Inflammatory macrophage treated with lipopolysaccharide for 1 hour (primary cell): Measurements from ENCODE around the gene AVP.
A peak's percentile ranks its signal among the peaks of the same experiment; 100 is the strongest.
"Not testable (repeated sequence)": the region's sequence is repeated elsewhere in the genome, so short reads cannot be mapped to it uniquely, and the experiment has no call there.

Experiments used
- DNase-seq, 2 donors: peaks; one replicate each; pipeline ENCODE4 v3.0.0-alpha.2; 2020 to 2022

AVP gene, protein sequence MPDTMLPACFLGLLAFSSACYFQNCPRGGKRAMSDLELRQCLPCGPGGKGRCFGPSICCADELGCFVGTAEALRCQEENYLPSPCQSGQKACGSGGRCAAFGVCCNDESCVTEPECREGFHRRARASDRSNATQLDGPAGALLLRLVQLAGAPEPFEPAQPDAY

DNA sequence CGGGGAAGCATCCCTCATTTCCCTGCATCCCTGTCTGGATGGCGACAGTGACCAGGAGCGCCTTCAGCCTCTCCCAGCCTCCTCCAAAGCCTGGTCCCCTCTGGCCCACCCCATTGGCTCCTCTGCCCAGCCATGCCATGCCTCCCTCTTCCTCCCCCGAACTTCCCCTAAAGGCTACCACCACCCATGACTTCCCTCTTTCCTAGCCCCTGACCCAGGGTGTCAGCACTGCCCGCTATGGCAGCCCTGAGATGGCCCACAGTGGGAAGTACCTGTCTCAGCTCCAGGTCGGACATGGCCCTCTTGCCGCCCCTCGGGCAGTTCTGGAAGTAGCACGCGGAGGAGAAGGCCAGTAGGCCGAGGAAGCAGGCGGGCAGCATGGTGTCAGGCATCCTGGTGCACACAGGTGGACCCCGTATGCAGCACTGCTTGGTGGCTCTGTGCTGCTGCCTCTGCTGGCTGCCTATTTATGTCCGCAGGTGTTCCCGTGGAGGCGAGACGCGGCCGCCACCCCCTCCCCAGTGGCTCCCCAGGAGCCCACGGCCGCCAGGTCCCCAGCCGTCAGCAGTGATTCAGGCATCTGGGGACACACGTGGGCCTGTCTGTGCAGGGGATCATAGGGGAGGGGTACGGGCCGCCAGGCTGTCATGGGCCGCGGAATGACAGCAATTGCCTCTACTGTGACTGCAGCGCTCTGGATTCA lies at the start of gene AVP:
Gene AVP, minus strand, starts transcription at position 442 of the 703 bp plus-strand sequence. Its CDS starts 50 bp downstream, at position 392.
- no peak for DNase-seq

DNA sequence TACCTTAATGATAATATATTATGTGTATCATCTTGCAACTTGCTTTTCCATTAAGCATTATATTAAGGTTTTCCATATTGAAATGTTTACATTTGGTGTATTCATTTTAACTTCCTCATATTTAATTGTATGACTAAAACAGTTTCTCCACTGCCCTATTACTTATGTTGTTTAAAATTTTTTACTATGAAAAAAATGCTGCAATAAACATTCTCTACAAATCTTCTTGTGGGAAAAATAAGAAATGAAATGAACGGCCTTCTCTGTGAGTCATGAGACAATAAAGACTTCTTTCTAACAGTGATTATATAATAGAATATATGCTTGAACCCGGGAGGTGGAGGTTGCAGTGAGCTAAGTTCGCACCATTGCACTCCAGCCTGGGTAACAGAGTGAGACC lies 49.6 kb upstream of the AVP start:
- DNase-seq: no peak

DNA sequence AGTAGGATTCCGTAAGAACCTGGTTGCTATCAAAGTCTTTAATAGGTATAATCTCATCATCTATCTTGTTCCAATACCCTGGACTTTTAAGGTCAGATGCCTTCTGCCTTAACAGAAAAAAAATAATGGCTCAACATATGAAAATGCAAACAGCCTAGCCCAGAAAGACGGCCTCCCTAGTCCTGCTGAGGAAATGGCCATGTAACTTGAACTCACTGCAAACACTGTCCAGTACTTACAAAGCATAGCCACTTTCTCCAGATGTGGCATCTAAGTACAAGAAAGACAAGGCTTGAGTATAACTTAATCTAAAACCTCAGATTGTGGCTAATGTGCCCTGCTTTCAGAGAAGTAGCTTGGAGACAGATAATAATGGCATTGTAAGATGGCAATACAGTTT lies 48.6 kb upstream of the AVP start:
- DNase-seq: no peak

DNA sequence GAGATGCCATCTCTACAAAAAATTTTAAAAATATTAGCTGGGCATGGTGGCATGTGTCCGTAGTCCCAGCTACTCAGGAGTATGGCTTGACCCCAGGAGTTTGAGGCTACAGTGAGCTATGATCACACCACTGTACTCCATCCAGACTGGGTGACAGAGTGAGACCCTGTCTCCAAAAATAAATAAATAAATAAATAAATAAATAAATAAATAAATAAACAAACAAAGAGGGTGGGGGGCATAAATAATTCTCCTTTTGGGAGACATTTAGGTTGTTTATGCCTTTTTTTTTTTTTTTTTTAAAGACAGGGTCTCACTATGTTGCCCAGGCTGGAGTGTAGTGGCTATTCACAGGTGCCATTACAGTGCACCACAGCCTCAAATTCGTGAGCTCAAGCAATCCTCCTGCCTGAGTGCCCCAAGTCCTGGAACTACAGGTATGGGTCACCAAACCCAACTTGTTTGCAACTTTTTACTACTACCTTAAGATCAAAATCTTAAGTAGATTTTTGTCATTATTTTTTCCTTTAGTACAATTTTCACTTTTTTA lies 45.6 kb upstream of the AVP start:
- DNase-seq: no peak

DNA sequence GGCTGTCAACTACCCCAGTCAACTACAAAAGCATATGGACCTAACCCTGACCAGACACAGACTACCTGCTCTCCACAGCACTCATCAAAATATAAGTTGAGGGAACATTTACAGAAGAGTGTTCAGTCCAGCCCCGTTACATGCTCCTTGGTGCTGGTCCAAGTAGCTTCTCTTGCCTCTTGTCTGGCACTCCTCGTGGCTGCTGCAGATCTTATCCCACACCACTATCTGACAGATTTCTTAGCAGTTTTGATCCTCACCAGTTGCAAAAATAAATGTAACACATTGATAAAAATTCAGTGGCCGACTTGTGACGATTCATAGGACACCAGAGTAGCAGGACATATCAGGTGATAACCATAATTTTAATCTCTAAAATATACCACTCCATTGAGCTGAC lies 44.6 kb upstream of the AVP start:
- DNase-seq: no peak

DNA sequence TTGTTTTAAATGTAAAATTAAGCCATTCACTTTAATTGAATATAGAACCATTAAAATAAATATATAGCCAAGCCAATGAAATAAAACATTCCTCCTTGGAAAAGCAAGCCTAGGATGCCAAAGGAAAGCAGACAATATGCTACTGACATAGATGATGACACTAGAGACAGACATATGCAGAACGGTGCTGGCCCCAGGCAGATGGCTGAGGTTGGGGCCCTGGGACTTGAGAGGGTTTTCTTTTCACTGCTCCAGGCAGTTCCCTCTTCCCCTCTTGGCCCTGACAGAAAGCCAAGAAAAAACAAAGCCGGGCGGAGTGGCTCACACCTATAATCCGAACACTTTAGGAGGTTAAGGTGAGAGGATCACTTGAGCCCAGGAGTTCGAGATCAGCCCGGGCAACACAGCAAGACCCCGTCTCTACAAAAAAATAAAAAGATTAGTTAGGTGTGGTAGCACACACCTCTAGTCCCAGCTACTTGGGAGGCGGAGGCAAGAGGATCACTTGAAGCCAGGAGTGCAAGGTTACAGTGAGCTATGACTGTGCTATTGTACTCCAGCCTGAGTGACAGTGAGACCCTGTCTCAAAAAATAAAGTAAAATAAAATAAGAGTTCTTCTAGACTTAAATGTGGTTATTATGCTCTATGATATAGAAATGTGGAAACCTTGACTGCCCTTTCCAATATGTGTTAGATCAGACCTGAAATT lies 43.9 kb upstream of the AVP start:
- DNase-seq: no peak

DNA sequence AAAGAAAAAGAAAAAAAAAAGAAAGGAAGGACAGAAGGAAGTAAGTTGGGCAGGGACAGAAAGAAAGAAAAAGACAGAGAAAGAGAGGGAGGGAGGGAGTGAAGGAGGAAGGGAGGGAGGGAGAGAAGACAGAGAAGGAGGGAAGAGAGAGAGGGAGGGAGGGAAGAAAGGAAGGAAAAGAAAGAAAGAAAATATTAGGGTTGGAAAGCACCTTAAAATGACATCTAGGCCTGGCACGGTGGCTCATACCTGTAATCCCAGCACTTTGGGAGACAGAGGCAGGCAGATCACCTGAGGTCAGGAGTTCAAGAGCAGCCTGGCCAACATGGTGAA lies 42.0 kb upstream of the AVP start:
- DNase-seq: no peak

DNA sequence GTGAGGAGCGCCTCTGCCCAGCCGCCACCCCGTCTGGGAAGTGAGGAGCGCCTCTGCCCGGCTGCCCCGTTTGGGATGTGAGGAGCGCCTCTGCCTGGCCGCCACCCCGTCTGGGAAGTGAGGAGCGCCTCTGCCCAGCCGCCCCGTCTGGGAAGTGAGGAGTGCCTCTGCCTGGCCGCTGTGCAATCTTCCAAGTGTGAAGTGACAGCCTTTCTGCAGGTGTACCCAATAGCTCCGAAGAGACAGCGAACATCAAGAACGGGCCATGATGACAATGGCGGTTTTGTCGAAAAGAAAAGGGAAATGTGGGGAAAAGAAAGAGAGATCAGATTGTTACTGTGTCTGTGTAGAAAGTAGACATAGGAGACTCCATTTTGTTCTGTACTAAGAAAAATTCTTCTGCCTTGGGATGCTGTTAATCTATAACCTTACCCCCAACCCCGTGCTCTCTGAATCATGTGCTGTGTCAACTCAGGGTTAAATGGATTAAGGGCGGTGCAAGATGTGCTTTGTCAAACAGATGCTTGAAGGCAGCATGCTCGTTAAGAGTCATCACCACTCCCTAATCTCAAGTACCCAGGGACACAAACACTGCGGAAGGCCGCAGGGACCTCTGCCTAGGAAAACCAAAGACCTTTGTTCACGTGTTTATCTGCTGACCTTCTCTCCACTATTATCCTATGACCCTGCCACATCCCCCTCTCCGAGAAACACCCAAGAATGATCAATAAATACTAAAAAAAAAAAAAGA lies 41.4 kb upstream of the AVP start:
- not testable (repeated sequence) for DNase-seq

DNA sequence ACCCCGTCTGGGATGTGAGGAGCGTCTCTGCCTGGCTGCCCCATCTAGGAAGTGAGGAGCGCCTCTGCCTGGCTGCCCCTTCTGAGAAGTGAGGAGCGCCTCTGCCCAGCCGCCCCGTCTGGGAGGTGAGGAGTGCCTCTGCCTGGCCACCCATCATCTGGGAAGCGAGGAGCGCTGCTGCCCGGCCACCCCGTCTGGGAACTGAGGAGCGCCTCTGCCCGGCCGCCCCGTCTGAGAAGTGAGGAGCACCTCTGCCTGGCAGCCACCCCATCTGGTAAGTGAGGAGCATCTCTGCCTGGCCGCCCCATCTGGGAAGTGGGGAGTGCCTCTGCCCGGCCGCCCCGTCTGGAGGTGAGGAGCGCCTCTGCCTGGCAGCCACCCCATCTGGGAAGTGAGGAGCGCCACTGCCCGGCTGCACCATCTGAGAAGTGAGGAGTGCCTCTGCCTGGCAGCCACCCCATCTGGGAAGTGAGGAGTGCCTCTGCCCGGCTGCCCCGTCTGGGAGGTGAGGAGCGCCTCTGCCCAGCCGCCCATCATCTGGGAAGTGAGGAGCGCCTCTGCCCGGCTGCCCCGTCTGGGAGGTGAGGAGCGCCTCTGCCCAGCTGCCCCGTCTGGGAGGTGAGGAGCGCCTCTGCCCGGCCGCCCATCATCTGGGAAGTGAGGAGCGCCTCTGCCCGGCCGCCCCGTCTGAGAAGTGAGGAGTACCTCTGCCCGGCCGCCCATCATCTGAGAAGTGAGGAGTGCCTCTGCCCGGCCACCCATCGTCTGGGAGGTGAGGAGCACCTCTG lies 40.4 kb upstream of the AVP start:
- not testable (repeated sequence) for DNase-seq

DNA sequence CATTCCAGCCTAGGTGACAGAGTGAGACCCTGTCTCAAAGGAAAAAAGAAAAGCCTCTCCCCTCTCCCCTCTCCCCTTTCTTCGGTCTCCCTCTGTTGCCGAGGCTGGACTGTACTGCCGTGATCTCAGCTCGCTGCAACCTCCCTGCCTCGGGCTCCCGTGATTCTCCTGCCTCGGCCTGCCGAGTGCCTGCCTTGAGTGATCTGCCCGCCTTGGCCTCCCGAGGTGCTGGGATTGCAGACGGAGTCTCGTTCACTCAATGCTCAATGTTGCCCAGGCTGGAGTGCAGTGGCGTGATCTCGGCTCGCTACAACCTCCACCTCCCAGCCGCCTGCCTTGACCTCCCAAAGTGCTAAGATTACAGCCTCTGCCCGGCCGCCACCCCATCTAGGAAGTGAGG lies 39.6 kb upstream of the AVP start:
- not testable (repeated sequence) for DNase-seq

DNA sequence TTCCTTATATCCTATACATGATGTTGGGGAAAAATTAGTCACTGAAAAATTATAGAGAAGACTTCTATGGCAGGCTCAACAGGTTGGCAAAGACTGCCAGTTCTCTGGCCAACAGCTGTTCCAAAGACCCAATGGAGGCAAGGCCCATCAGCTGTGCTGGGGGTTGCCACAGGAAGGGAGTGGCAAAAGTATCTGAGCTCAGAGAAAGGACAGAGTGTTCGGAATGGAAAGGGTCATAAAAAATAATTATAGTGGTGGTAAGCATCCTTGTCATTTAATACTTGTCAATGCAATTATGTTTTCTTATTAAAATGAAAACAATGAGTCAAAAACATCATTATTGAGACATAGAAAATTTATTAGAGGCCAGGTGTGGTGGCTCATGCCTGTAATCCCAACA lies 39.0 kb upstream of the AVP start:
- DNase-seq: no peak

DNA sequence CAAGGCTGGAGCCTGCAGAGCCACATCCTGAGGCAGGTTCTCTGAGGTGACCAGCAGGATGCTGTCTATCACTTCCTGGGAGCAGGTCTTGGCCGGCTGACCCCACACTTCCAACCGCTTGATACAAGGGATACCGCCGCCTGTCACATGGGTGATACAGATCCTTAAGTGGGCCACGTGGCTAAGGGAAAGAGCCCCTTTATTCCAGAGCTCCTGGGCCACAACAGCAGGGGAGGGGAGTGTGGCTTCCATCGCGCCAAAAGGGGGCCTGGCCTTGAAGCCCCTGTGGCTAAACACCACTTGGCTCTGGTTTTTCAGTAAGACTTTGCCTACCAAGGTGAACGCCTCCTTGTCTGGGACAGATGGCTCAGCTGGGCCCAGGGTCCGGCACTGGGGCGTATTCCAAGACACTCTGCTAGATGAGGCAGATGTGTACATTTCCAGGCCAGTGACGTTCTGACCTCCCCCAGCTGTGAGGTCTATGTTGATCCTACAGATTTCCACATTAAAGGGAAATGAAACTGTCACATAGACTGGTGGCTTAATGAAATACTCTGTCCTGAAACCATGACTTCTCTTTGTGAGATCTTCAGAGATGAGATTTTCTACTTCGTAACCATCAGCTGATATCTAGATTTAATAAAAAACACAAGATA lies 37.6 kb upstream of the AVP start:
- DNase-seq: peak; percentile 8 to 43

DNA sequence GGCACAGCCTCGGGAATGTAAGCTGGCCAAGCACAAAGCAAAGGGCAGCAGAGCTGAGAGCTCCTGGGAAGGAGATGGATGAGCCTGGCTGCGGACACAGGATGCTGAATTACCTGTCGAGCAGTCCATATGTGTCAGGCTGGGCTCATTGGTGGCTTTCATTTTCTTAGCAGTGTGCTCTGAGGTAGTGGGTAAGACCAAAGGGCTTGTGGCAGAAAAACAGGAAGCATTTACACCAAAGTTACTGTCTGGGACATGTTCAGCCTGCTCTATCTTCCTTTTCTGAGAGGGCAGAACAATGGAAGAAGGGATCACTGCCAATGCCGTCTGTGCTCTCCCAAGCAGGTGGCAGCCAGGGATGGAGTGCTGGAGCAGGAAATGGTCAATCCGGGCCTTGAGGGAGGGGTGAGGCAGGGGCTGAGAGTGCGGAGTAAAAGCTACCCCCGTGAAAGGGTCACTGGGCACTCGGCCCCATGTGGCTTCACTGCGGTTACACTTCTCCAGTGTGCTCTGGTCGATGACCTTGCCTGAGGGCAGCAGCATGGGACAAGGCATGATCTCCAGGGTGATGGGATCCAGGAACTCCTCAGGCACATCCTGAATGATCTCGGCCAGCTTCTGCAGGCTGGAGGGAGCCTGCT lies 36.9 kb upstream of the AVP start:
- no peak for DNase-seq

DNA sequence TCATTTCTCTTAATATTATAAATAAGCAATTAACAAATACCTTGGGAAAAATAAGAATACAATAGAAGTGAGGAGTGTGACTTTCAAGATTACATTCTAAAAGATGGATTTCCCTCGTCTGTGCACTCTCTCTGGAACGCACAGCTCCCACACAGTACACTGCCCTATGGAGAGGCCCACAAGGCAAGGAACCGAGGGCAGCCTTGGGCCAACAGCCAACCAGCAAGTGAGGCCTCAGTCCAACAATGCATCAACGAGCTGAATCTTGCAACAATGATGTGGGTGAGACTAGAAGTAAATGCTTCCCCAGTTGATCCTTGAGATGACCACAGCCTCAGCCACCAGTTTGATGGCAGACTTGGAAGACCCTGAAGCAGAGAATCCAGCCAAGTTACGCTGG lies 34.5 kb upstream of the AVP start:
- DNase-seq: no peak

DNA sequence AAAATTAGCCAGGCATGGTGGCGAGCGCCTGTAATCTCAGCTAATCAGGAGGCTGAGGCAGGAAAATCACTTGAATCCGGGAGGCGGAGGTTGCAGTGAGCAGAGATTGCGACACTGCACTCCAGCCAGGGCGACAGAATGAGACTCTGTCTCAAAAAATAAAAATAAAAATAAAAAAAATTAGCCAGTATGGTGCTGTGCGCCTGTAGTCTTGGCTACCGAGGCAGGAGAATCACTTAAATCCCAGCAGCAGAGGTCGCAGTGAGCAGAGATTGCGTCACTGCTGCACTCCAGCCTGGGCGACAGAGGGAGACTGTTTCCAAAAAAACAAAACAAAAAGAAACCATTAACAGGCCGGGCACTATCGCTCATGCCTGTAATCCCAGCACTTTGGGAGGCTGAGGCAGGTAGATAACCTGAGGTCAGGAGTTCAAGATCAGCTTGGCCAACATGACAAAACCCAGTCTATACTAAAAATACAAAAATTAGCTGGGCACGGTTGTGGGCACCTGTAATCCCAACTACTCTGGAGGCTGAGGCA lies 33.4 kb upstream of the AVP start:
- peak; percentile 63 to 78 for DNase-seq

DNA sequence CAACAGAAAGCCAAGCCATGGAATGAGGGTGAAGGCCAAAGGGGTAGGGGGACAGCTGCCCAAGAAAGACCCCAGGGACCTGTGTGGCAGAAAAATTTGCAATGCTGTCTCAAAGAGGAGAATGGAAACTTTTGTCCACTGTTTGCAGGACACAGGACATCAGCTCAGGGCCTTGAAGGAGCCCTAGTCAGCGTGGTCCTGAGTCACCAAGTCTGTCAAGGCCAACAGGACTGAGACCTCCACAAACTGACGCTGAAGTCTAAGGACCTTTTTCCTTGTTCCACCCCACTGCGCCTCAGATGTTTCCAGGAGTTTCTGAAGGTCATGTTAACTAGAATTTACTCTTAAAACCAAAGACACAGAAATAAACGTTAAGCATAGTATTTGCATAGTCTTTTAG lies 31.8 kb upstream of the AVP start:
- no peak for DNase-seq

DNA sequence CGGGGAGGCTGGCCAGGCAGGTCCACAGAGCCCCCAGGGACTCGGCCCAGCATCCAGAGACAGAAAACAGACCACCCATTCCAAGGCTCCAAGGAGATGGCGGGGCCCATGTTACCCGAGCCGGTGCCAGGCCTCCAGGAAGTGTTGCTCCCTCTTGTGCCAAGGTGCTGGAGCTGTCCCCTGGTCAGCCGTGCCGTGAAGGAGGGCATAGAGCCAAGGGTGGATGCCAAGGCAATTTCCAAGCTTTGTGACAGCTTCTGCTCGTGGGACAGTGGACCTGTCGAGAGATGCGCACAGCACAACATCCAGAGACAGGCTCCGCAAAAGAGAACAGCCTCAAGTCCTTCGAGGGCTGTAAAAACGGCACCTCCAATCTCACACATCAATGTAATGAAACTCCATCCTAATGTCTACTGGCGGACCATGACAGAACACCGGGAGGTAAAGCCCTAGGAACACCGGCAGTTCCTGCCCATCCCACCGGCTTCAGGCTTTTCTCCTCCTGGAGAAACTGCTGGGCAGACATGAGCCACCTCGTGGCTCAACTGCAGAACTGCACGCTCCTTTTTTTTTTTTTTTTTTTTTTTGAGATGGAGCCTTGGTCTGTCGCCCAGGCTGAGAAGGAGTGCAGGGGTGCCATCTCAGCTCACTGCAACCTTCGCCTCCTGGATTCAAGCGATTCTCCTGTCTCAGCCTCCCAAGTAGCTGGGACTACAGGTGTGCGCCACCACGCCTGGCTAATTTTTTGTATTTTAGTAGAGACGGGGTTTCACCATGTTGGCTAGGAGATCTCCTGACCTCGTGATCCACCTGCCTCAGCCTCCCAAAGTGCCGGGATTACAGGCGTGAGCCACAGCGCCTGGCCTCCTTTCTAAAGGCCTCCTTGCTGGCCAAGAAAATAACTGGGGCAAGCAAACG lies 30.9 kb upstream of the AVP start:
- DNase-seq: peak; percentile 38 to 78

DNA sequence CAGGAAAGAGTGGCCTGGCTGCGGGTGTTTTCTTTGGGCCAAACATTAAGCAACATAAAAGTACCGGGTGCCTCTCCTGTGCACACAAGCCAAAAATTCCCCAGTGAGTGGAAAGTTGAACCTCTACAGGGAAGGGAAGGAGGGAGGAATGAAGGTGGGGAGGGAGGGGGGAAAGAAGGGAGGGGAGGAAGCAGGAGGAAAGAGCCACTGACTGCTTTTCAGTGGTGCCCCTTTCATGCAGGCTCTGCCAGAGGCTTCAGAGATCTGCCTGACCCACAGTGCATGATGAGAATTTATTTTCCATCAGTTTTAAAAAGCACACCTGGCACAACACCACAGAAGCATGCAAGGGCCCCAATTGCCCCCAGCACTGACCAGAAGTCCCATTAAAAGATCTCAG lies 27.5 kb upstream of the AVP start:
- DNase-seq: no peak

DNA sequence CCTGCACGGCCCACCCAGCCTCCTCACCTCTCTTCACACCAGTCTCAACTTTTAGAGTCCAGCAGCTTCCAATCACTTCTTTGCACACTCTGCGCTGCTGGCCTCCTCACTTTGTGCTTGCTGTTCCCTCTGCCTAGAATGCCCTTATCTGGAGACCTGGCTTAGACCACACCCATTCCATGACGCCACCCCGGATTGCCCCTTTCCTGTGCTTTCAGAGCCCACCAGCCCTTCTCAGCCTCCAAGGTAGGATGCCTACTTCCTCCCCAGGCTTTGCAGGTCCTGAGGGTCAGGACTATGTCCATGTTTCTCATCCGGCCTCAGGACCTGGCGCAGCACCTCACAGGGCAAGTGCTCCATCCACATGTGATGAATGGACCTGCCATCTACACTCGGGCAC lies 27.0 kb upstream of the AVP start:
- DNase-seq: no peak
